Inferior parietal cortex (tissue), 1 donor: ENCODE results near the gene TSPO2.
"Not testable (repeated sequence)": the region's sequence is repeated elsewhere in the genome, so short reads cannot be mapped to it uniquely, and the experiment has no call there.

Experiments used
- DNase-seq: peaks from one replicate; pipeline ENCODE4 v3.0.0-alpha.2; 2016; ENCODE audit errors: extremely low spot score

The TSPO2 gene, protein sequence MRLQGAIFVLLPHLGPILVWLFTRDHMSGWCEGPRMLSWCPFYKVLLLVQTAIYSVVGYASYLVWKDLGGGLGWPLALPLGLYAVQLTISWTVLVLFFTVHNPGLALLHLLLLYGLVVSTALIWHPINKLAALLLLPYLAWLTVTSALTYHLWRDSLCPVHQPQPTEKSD

DNA sequence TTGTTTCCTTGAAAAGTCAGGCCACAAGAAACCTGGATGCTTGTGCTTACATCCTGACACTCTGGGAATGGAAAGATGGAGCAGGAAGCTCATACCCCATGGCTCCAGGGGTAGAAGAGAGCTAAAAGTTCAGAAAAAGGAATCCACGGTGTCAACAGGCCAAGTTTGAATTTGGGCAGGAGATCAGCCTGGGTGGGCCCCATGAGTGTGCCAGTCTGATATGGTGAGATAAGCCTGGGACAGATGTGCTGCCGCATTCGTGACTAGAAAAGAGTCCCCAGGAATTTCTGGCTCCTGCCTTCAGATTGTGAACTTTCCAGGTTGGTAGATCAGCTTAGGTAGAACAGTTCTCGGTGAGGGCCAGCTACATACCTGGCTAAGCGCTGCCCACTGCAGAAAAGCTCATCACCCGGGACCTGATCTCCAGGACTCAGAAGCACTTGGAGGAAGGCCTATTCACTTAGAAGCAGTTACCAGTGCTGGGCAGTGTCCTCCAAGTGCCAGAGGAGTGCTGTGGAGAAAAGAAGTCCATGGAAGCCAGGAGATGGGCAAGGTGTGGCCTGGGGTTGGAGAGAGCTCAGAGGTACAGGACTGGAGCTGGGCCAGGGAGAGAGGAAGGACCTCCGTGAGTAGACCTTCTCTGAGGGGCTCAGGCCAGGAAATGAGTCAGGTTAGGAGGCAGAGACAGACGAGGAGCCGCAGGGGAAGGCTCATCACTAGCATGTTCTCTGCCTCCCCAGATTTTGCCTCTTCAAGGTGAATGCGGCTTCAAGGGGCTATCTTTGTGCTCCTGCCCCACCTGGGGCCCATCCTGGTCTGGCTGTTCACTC is at the start of gene TSPO2:
Gene TSPO2, plus strand, starts transcription at position 242 of the 830 bp plus-strand sequence. Its CDS starts 519 bp downstream, at position 761.
- DNase-seq, result no peak

DNA sequence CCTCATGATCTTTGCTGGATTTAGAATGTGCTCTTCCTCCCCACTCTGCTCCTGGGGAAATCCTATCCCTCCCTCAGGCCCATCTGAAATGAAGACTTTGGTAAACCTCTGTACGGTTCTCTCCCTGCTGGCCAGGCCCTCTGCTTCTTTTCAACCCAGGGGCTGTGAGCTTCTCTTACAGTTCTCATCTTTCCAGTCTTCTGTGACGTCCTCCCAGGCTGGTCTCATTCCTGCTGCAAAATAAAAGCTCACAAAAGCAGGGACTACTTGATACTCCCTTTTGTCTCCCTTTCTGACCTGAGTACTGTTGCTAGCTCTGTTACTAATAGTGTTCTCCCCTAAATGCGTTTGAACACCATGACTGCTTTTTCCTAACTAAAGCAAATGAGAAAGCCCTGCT is 49.5 kb upstream of the TSPO2 start:
- no peak for DNase-seq

DNA sequence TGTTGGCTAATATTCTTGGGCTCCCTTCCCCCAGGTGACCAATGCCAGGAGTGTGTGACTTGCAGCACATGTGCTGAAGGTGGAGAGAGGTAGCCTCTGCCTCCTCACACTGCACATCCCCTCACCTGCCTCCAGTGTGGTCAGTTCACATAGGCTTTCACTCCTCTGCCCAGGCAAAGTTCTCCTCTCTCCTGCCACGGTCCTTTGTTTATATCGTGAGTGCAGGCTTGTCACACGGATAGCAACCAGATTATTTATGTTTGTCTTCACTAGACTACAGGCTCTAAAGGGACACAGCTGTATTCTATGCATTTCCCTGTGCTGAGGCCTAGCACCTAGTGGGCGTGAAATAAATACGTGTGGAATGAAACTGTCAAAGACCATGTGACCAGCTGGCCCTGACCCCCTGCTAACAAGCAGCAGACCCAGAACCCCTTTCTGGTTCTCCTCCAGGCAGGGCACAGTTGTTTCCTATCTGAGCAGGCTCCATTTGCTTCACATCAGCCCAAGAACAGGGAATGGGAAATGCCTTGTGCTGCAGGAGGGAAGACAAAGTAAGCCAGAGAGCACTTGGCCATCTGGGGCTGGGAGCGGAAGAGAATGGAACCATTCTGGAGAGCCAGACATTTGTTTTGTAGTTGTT is 45.6 kb upstream of the TSPO2 start:
- peak; percentile 2 for DNase-seq

DNA sequence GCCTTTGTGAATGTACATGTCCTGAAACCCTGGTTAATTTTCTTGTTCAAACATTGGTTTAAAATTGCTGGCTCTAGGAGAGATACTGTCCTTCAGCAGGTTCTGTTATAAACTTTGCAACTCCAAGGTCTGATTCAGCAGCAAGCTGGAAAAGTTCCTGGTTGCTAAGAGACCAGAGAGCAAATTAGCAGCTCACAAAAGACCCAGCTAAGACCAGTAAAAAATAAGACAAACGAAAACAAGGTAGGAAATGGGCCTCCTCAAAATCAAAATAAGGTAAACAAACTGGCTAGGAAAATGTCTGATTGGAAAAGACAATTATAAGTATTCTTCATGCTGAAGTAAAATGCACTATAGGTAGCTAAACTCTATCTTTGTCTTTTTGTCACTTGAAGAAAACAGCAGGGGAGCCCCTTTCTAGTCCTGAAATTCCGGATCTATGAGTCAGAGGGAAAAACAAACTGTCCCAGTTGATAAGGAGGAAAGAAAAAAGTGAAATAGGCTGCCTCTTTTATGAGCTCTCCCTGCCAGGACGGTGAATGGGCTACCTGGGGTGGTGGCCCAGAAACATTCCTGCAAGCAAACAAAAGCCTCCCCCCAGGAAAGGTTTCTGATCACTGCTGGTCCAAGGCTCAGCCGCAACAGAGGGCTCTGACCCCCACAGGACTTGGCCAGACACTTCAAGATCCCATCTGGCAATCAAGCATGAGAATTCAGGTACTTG is 44.9 kb upstream of the TSPO2 start:
- peak; percentile 52 for DNase-seq

DNA sequence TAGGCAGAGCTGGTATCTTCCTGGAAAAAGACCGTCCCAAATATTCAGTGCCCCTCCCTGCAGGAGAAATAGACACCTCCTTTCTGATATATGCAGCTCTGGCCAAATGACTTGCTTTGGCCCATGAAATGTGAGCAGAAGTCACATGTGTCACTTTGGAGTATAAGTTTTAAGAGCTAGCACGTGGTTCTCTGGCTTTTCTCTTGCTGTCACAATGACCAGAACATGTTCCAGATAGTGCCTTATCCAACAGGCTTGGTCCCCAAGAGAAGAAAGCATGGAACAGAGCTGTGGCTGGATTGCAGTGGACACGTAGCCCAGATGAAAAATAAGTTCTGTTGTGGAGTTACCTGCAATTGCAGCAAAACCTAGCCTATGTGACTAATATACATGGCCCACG is 43.6 kb upstream of the TSPO2 start:
- no peak for DNase-seq

DNA sequence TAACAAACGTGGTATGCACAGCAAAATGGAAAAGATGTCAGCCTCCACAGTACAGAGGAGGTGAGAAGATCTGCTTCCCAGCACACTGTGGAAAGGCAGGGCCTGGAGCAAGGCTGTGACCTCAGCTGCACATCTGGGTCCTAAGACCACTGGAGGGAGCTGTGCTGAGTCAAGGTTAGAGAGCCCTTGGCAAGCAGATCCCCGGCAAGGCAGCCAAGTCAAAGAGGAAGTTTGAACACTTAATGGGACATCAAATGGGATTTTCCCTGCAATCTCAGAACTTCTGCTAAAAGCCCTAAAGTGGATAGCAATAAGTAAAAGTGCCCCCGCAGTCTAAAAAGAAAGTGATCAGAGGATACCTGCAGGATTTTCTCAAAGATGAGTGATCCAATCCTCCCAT is 42.7 kb upstream of the TSPO2 start:
- peak; percentile 36 for DNase-seq

DNA sequence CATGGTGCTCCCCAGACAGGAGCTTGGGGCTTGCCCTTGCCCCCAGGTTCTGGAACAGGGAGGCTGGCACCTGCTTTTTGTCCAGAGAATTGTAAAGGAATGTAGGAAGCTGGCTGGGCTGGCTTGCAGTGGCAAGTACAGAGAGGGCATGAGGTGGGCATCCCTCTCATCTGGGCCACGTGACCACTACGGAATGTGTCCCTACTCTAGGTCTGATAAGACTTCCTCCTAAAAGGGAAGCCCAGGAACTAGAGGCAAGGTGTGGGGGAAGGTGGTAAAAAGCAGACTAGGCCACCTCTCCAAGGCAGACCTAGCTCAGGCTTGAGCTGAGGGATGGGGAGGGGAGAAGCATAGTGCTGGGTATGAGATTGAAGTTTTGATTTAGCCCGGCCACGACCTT is 42.0 kb upstream of the TSPO2 start:
- no peak for DNase-seq

DNA sequence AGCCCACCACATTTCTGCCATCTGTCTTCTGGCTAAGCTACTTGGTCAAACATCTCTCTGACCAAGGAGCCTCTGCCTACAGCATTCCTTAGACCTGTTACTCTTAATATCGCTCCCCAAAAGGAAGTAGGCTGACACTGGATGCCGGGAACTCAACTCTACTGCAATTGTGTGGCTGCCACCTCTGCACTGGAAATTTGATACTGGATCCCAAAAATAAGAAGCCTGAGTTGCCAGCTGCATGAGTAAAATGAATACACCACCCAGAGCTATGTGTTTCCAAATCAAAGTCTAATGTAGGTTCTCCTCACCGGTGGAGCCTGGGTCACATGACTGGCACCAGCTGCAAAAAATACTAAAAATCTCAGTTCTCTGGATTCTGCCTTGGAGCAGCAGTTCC is 40.1 kb upstream of the TSPO2 start:
- no peak for DNase-seq

DNA sequence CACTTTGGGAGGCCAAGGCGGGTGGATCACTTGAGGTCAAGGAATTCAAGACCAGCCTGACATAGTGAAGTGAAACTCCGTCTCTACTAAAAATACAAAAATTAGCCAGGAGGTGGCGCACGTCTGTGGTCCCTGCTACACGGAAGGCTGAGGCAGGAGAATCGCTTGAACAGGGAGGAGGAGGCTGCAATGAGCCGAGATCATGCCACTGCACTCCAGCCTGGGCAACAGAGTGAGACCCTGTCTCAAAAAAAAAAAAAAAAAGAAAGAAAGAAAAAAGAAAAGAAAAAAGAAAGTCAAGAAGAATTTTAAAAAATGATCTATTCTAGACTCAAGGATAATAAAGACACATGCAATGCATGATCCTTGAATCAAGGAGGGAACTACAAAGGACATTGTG is 36.0 kb upstream of the TSPO2 start:
- not testable (repeated sequence) for DNase-seq

DNA sequence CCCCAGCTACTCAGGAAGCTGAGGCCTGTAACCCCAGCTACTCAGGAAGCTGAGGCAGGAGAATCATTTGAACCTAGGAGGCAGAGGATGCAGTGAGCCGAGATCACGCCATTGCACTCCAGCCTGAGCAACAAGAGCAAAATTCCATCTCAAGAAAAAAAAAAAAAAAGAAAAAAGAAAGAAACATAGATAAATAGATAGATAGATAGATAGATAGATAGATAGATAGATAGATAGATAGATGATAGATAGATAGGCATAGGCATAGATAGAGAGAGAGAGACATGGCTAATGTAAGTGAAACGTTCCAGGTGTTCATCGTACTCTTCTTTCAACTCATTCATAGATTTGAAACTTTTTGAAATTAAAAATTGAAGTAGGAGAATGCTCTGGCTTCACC is 35.3 kb upstream of the TSPO2 start:
- DNase-seq, result not testable (repeated sequence)

DNA sequence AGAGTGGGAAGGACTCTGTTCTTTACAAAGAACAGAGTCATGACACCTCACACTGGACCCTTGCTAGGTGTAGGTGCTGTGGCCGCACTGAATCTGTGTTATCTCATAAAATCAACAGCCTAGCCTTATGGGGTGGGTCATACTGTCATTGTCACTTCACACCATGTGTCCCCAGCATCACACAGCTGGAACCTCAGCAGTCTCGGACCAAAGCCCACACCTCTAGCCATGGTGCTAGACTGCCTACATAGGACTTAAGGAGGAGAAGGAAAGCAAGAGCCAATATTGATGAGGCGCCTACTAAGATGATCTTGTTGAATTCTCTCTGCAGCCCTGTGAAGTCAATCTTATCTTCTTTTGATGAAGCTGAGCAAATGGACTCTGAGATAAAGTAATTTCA is 34.3 kb upstream of the TSPO2 start:
- DNase-seq, result no peak

DNA sequence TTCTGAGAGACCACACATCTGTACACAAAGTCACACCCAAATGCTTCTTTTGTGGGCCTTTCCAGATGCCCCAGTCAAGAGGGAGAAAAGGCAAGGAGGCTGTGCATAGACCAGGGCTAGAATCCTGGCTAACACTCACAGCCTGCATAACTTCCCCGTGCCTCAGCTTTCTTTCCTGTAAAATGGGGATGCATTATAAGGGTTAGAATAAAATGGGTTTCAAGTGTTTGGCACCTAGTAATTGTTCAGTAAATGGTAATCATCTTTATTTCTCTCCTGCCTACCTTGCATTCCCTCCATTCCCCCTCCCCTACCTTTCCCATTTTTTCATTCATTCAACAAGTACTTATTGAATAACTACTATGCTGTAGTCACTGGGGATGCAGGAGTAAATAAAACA is 32.6 kb upstream of the TSPO2 start:
- no peak for DNase-seq

DNA sequence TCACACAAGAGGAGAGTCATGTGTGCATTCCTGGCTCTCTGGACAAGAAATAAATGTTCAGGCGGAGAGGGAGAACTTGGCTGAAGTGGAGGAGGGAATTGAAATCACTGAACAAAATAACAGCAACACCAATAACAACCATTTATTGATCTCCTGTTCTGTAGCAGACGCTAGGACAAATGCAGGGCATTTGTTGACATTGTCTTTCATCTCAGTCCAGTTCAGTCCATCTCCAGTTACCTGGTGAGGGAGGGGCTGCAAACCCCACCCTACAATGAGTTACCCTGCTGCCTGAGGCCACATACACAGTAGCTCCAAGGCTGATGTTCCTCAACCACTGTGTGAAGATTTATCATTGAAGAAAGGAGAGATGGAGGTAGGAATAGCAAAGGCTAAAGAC is 30.6 kb upstream of the TSPO2 start:
- no peak for DNase-seq

DNA sequence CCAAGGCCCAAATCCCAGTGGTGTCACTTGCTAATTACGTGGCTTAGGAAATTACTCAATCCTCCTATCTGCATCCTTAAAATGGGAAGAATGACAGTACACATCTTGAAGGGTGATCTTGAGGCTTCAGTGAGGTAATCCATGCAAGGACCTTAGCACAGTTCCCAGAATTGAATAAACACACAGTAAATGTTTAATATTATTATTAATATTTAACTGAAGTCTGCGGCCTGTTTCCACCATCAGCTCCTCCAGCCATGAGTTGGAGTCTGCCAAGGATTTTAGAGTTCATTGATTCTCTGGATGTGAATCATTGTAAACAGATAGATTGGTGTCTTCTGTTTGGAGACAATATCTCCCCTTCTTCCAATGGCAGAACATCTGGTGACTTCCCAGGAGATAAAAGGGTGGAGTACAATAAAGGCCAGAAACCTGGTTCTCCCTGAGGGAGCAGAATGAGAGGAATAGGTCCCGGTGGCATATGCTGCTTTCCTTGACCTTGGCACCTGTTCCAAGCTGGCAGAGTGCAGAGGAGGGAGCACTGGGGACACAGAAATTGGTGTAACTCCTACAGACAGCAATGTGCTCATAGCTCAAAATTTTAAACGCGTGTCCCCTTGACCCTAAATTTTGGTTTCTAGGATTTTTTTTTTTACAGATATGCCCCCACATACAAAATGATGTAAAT is 28.7 kb upstream of the TSPO2 start:
- no peak for DNase-seq

DNA sequence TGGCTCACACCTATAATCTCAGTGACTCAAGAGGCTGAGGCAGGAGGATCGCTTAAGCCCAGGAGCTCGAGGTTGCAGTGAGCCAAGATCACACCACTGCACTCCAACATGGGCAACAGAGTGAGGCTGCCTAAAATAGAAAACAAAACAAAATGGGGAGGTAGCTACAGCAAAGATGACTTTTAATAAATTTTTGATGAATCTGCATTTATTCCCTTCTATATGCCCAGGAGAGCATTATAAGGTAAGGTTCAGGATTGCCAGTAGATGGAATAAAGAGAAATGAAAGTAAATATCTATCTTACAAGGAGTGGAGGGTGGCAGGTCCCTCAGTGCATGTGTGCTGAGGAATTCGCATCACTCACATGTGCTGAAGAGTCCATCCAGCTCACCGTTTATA is 27.5 kb upstream of the TSPO2 start:
- DNase-seq, result no peak

DNA sequence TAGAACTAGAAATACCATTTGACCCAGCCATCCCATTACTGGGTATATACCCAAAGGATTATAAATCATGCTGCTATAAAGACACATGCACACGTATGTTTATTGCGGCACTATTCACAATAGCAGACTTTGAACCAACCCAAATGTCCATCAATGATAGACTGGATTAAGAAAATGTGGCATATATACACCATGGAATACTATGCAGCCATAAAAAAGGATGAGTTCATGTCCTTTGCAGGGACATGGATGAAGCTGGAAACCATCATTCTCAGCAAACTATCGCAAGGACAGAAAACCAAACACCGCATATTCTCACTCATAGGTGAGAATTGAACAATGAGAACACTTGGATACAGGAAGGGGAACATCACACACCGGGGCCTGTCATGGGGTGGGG is 26.4 kb upstream of the TSPO2 start:
- not testable (repeated sequence) for DNase-seq

DNA sequence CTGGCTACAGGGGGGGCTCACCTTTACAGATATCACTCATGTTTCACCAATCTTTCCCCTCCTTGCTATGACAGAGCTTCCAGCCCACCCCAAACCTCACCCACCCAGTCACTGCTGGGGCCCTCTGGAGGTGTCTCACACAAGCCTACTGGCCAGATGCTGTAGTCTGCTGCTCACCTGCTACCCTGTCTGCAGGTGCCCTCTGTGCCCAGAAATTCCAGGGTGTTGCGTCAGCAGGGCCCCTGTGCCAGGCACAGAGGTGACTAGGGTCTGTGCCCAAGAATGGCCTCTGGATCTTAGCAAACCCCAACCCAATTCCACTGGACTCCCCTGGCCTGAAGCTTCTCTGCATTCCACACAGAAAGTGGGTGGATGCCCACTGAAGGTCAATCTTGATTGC is 24.6 kb upstream of the TSPO2 start:
- DNase-seq, result no peak

DNA sequence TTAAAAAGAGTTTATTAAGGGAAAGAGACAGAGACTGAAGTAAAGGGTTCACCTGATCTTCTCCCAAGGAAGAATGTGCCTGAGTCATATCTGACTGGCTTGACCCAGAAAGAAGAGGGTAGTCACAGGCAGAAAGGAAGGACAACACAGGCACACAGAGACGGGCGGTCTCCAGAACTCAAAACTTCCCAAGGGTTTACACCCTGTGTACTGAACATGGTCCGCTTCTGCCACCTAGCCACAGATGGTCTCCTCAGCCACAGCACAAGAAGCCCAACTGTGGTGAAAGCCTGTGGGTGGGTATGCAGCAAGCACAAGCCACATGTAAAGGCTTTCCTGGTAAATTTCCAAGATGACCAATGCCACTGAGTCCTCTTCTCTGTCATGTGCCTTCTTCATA is 20.4 kb upstream of the TSPO2 start:
- DNase-seq, result no peak

DNA sequence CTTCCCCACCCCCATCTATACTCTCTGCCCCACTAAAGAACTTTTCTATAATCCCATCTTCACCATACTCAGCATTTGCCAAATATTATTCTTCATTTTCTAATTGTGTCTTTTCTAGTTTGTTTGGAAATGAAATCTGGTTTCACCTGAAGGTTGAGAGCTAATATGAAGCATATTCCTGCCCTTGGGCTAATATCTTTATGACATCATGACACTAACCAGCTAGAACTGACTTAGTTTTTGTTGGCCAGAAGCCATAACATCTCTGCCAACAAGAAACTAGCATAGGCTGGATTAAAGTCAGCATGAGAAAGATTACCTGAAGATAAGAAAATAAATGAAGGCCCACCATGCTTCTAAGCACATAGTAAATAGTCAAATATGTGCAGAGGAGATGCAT is 20.0 kb upstream of the TSPO2 start:
- no peak for DNase-seq

DNA sequence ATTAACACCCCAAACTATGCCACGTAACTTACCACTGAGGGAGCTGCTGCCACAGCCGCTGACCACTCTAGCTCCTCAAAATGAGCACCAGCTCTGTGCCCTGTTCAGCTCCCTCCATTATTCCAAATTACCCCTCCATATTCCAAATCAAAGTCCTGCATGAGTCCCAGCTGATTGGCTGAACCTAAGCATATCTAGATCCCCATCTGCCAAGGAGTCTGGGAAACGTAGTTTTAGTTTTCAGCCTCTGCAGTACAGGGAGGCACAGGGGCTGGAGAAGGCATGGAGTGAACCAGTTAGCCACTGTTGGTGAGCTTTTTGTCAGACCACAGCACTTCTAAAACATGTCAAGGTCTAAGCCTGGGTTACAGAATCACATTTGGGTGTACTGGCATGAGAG is 19.2 kb upstream of the TSPO2 start:
- no peak for DNase-seq

DNA sequence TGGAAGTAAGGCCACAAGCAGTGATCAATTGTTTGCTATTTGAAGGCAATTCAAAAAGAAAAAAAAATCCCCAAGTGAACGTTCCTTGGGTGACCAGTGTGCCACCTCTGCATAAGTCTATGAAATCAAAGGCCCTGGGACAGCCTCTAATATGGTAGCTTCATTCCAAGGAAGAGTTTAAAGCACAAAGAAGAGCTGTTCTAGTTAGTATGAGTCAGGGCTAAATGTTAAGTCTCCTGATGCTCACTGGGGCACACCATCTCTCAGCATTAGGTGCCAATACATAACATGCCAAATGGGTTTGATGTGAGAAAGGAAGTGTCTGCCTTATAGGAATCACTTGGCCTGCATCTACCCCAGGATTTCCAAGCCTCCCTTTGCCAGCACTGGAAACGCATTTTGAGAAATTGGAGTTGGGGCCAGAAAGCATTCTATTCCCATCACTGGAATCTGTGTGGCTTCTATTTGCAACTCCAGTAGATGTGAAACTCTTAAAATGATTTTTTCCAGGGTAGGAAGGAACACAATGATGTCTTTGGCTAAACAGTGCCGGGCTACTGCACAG is 16.2 kb upstream of the TSPO2 start:
- no peak for DNase-seq

DNA sequence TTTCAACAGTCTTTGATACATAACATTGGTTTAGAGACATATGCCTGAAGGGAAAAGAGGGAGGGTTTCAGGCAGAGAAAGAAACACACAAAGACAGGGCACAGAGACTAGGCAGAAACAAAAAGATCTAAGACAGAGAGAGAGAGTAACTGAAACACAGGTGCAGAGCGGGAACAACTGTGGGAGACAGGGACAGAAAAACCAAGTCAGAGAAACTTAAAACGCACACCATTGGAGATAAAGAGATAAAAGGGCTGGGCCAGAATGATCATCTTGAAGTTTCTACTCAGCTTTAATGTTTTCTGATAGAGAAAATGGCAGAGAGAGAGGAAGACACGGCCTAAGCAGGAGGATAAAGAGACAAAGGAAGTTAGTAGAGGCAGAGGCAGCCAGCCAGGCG is 15.0 kb upstream of the TSPO2 start:
- no peak for DNase-seq
